Daoy (cell line): ENCODE data around the gene VDR. TPM values are rescaled to one million over a fixed set of nuclear protein-coding genes. Genes with fewer than 3 reads are reported as not detected.
"Not testable (repeated sequence)": the region's sequence is repeated elsewhere in the genome, so short reads cannot be mapped to it uniquely, and the experiment has no call there.

ENCODE experiments used
- DNase-seq: peaks from one replicate; pipeline ENCODE4 v3.0.0-alpha.2; 2015; ENCODE audit warnings: low read depth
- total RNA-seq: library from RNA; depleted of rRNA; stranded (reverse); fragments of >200 nt; shearing (Covaris generic); gene quantifications from 2 replicates; pipeline ENCODE4 v1.2.3, GENCODE V29; 2014

Gene VDR
- total RNA-seq, 1 experiment from 2014 or later: 10.1 TPM

DNA sequence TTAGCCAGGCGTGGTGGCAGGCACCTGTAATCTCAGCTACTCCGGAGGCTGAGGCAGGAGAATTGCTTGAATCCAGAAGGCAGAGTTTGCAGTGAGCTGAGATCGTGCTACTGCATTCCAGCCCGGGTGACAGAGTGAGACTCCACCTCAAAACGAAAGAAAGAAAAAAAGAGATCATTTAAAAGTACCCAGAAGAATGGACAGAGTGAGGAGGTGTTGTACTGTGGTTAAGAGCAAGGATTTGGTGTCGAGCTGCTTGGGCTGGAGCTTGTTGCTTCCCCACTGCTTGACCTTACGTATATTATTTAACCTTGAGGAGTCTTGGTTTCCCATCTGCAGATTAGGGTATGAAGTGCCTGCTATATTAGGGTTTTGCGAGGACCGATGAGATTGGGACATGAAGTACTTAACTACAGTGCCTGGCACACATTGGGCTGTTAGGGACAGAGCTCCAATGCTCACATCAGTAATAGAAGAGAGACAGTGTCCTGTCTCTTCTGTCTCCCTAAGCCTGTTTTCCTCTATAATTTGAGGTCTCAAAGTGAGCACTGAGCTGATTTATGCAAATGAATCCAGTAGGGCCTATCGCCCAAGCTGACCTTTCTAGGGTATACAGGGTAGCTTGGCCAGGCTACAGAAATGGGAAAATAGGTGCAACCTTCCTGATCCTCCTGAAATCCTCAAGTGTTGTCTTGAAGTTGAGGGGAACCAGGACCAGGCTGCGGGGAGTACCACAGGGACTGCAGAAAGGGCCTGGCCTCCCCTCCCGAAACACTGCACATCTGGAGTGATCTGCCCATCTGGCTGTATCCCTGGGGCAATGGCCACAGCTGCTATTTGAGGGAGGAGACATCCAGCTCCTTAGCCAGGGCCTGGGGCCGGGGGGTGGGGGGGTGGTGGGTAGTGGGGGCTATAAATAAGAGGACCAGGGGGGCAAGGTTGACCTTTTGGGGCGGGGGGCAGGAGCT is 76.5 kb downstream of the VDR start:
- DNase-seq: no peak

GRCh38 chr12:47825173-47825639 is 79.6 kb downstream of the VDR start:
- DNase-seq: no peak

- DNase-seq: no peak
Measured at GRCh38 chr12:47824635-47825034, 80.2 kb downstream of the VDR start.

DNA sequence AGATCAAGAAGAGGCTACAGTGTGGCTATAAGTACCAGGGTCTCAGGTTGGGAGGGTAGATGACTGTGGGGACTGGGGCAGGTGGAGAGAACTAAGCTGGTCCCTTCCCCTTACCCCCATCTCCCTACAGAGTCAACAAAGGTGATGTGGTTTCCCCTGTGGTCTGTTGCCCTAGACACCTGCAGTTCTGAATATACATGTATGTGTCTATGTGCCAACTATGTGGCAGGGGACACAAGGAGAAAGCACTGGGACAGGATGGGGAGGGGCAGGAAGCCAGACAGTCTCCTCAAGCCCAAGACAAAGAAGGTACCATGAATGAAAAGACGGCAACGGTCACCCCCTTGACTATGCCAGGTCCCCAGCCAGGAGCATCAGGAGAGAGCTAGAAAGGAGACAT is 80.6 kb downstream of the VDR start:
- no peak for DNase-seq

GRCh38 chr12:47823422-47824086 is 81.2 kb downstream of the VDR start:
- no peak for DNase-seq

- no peak for DNase-seq
Measured at GRCh38 chr12:47822863-47823262, 81.9 kb downstream of the VDR start.

- no peak for DNase-seq
Measured at GRCh38 chr12:47822401-47822800, 82.4 kb downstream of the VDR start.

DNA sequence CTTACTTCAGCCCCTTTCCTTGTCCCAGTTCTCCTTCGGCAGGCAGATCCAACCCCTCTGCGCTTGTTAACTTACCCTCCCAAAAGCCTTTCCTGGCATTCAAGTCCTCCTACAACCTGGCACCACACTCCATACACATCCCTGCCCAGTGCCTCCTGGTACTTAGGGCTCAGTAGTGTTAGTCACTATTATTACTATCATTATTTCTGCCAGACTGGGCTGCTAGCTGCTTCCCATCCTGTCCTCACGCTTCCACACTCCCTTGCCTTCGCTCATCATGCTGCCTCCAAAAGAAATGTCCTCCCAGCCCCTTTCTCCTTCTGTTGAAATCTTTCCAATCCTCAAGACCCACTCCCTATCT is 83.5 kb downstream of the VDR start:
- peak; percentile 59 for DNase-seq

GRCh38 chr12:47820631-47821345 is 84.0 kb downstream of the VDR start:
- DNase-seq: peak; percentile 97

GRCh38 chr12:47819896-47820630 is 84.7 kb downstream of the VDR start, which contains the start of gene HDAC7:
HDAC7 (minus strand) TSS chr12:47819903; CDS start chr12:47819785, 118 bp downstream.
- DNase-seq: peak; percentile 92

- DNase-seq: peak; percentile 49
Measured at GRCh38 chr12:47819138-47819895, 85.5 kb downstream of the VDR start.

- no peak for DNase-seq
Measured at GRCh38 chr12:47818467-47819137, 86.2 kb downstream of the VDR start.

- DNase-seq: no peak
Measured at GRCh38 chr12:47818007-47818376, 86.8 kb downstream of the VDR start.

- no peak for DNase-seq
Measured at GRCh38 chr12:47817272-47818006, 87.4 kb downstream of the VDR start.

- DNase-seq: no peak
Measured at GRCh38 chr12:47816403-47817271, 88.2 kb downstream of the VDR start.

- not testable (repeated sequence) for DNase-seq
Measured at GRCh38 chr12:47815447-47815846, 89.3 kb downstream of the VDR start.

GRCh38 chr12:47814539-47815170 is 90.1 kb downstream of the VDR start:
- no peak for DNase-seq
